RWPE1 (cell line): ENCODE measurements around the gene TSPAN4.
A peak's percentile ranks its signal among the peaks of the same experiment; 100 is the strongest.

Experiments
- CTCF ChIA-PET: fragments of 350-600 bp; sonication (Branson Sonifier 250); formaldehyde crosslinking; extraction: SDS; loops from one replicate; lab custom pipeline; 2021; lab: Yijun Ruan, JAX
- POLR2A ChIA-PET: fragments of 400-600 bp; formaldehyde crosslinking; extraction: SDS; loops from one replicate; lab custom pipeline; 2020; ENCODE audit warnings: antibody characterized with exemption; ENCODE audit not compliant: low non-redundant PET; lab: Yijun Ruan, JAX
- DNase-seq: peaks from one replicate; pipeline ENCODE4 v3.0.0; 2012; ENCODE audit warnings: low spot score
- H3K27ac ChIP-seq: fragments of 450-650 bp; 2 replicates; pipeline ENCODE4 v1.5.1; 2017
- CTCF ChIP-seq: fragments of 450-650 bp; conservative IDR thresholded peaks from 2 replicates; pipeline ENCODE4 v1.5.1; 2017; ENCODE audit warnings: low read depth, mild to moderate bottlenecking

TSPAN4 gene

GRCh38 chr11:848380-848931 is 5.8 kb downstream of the TSPAN4 start:
- CTCF ChIA-PET = interaction anchor here (0.7 to 1.4 kb wide), 10 partner anchors 9 to 205 kb away, joined by 3 to 5 read pairs (median 4); no protein-coding TSS in a partner anchor
- peak overlapping the region; percentile 99 for H3K27ac ChIP-seq
- no peak for DNase-seq
- POLR2A ChIA-PET = no interaction called here
- peak; percentile 79 for TF ChIP-seq CTCF

GRCh38 chr11:849104-849824 is 6.6 kb downstream of the TSPAN4 start:
- ChIA-PET POLR2A (no interaction called here), CTCF (interaction anchor here (0.7 to 1.1 kb wide), 4 partner anchors 8 to 201 kb away, joined by 3 to 4 read pairs (median 3); no protein-coding TSS in a partner anchor)
- no peak for TF ChIP-seq CTCF
- DNase-seq = no peak
- peak overlapping the region; percentile 99 for H3K27ac ChIP-seq

GRCh38 chr11:849951-850774 is 7.5 kb downstream of the TSPAN4 start:
- H3K27ac ChIP-seq = no peak overlapping the region
- no peak for TF ChIP-seq CTCF
- no peak for DNase-seq
- POLR2A ChIA-PET = no interaction called here
- CTCF ChIA-PET = no interaction called here

- ChIA-PET POLR2A (no interaction called here), CTCF (no interaction called here)
- H3K27ac ChIP-seq = peak overlapping the region; percentile 57
Observed at GRCh38 chr11:850775-851763, 8.4 kb downstream of the TSPAN4 start.

GRCh38 chr11:852762-853161 is 10.1 kb downstream of the TSPAN4 start:
- no peak for TF ChIP-seq CTCF
- ChIA-PET CTCF (no interaction called here), POLR2A (no interaction called here)
- DNase-seq = no peak
- peak overlapping the region; percentile 57; the same call in 1 of the 2 replicates for H3K27ac ChIP-seq

More at GRCh38 chr11:850775-851763, 8.4 kb downstream of the TSPAN4 start:
- DNase-seq = no peak
- no peak for TF ChIP-seq CTCF
